Hepatocyte (in vitro differentiated cells): ENCODE results near the gene FCHO1. TPM values are rescaled to one million over a fixed set of nuclear protein-coding genes. Genes with fewer than 3 reads are reported as not detected.

Experiments used
- DNase-seq: peaks from one replicate; pipeline ENCODE4 v3.0.0-alpha.2; 2016; ENCODE audit warnings: low spot score
- H2AFZ ChIP-seq: fragments of 200-600 bp; sonication (generic); 2 replicates; pipeline ENCODE4 v1.6.0; 2016; ENCODE audit warnings: antibody characterized with exemption, mild to moderate bottlenecking
- H3K27ac ChIP-seq: fragments of 200-600 bp; sonication (generic); 2 replicates; pipeline ENCODE4 v1.5.1; 2016; ENCODE audit warnings: mild to moderate bottlenecking
- H3K27me3 ChIP-seq: fragments of 200-600 bp; sonication (generic); 2 replicates; pipeline ENCODE4 v1.6.1; 2016
- H3K36me3 ChIP-seq: fragments of 200-600 bp; sonication (generic); replicated peaks from 2 replicates; pipeline ENCODE4 v1.5.1; 2016; ENCODE audit warnings: low read depth; ENCODE audit not compliant: insufficient read depth
- H3K4me1 ChIP-seq: fragments of 200-600 bp; sonication (generic); 2 replicates; pipeline ENCODE4 v1.5.1; 2016; ENCODE audit warnings: mild to moderate bottlenecking, moderate library complexity; ENCODE audit not compliant: insufficient read depth
- H3K4me2 ChIP-seq: fragments of 200-600 bp; sonication (generic); 2 replicates; pipeline ENCODE4 v1.6.0; 2016
- H3K4me3 ChIP-seq: fragments of 200-600 bp; sonication (generic); 2 replicates; pipeline ENCODE4 v1.5.1; 2016; ENCODE audit warnings: mild to moderate bottlenecking
- H3K79me2 ChIP-seq: fragments of 200-600 bp; sonication (generic); 2 replicates; pipeline ENCODE4 v1.6.0; 2017; ENCODE audit warnings: mild to moderate bottlenecking
- H3K9me2 ChIP-seq: fragments of 200-600 bp; sonication (generic); replicated peaks from 2 replicates; pipeline ENCODE4 v1.6.0; 2017; ENCODE audit warnings: mild to moderate bottlenecking; ENCODE audit not compliant: insufficient read depth
- H3K9me3 ChIP-seq: fragments of 200-600 bp; sonication (generic); 2 replicates; pipeline ENCODE4 v1.5.1; 2016; ENCODE audit warnings: low read depth, mild to moderate bottlenecking
- H4K20me1 ChIP-seq: fragments of 200-600 bp; sonication (generic); 2 replicates; pipeline ENCODE4 v1.6.0; 2016; ENCODE audit warnings: mild to moderate bottlenecking; ENCODE audit not compliant: insufficient read depth, poor library complexity, severe bottlenecking
- CTCF ChIP-seq: fragments of 200-600 bp; sonication (generic); IDR thresholded peaks from 2 replicates; pipeline ENCODE4 v1.5.1; 2016; ENCODE audit warnings: antibody characterized with exemption, mild to moderate bottlenecking; ENCODE audit not compliant: poor library complexity
- EZH2 ChIP-seq: fragments of 200-600 bp; sonication (generic); IDR thresholded peaks from 2 replicates; pipeline ENCODE4 v1.6.1; 2016; ENCODE audit warnings: antibody characterized with exemption, mild to moderate bottlenecking, borderline replicate concordance
- EZH2phosphoT487 ChIP-seq: fragments of 200-600 bp; sonication (generic); IDR thresholded peaks from one replicate; pipeline ENCODE4 v1.6.1; 2018; ENCODE audit warnings: antibody characterized with exemption, mild to moderate bottlenecking, low read depth, moderate library complexity; ENCODE audit not compliant: unreplicated experiment, severe bottlenecking
- WGBS: methylation state at CpG from one replicate; pipeline ENCODE4 v1.1.6; 2016; ENCODE audit warnings: low lambda C conversion rate; ENCODE audit errors: missing lambda C conversion rate; 5-methylcytosine and 5-hydroxymethylcytosine counted together
- polyA plus RNA-seq: library from polyadenylated mRNA; unstranded; fragments of >200 nt; fragmentation: Nextera tagmentation; extraction: Ambion mirVana; gene quantifications from 2 replicates; pipeline ENCODE4 v1.2.1, GENCODE V29; 2016
- total RNA-seq: library from RNA; depleted of rRNA; stranded (reverse); fragments of >200 nt; gene quantifications from 2 replicates; pipeline ENCODE4 v1.2.3, GENCODE V29; 2014

FCHO1 gene
- total and polyA plus RNA-seq, 2 experiments from 2014 or later: 1.9 to 2.1 TPM

- Histone ChIP-seq H3K4me1 (no peaks in the 10 kb centered on the region), H3K4me3 (no peak overlapping the region), H3K4me2 (no peak overlapping the region), H3K36me3 (no peaks in the 10 kb centered on the region), H3K9me2 (no peaks in the 10 kb centered on the region), H4K20me1 (no peaks in the 10 kb centered on the region), H3K27me3 (peaks cover 25% of the 10 kb centered on the region), H3K27ac (no peak overlapping the region), H2AFZ (no peak overlapping the region), H3K9me3 (no peaks in the 10 kb centered on the region), H3K79me2 (no peaks in the 10 kb centered on the region)
- DNase-seq: no peak
- 94% methylated on average over 17 of the region's 17 CpGs for WGBS
- TF ChIP-seq EZH2 (no peak), CTCF (no peak), EZH2phosphoT487 (no peak)
Observed at GRCh38 chr19:17832443-17833208, 81.3 kb downstream of the FCHO1 start.

GRCh38 chr19:17834350-17835181 is 83.3 kb downstream of the FCHO1 start:
- Histone ChIP-seq H3K9me2 (no peaks in the 10 kb centered on the region), H2AFZ (no peak overlapping the region), H3K27ac (no peak overlapping the region), H3K4me1 (no peaks in the 10 kb centered on the region), H3K36me3 (no peaks in the 10 kb centered on the region), H3K9me3 (no peaks in the 10 kb centered on the region), H3K4me2 (no peak overlapping the region), H3K27me3 (peaks cover 29% of the 10 kb centered on the region), H3K4me3 (no peak overlapping the region), H3K79me2 (no peaks in the 10 kb centered on the region), H4K20me1 (no peaks in the 10 kb centered on the region)
- TF ChIP-seq EZH2 (no peak), EZH2phosphoT487 (no peak), CTCF (no peak)
- 67% methylated on average over 22 of the region's 27 CpGs for WGBS
- no peak for DNase-seq

GRCh38 chr19:17835182-17836006 is 84.1 kb downstream of the FCHO1 start:
- H3K4me2 ChIP-seq: no peak overlapping the region
- H2AFZ ChIP-seq: no peak overlapping the region
- no peak overlapping the region for H3K4me3 ChIP-seq
- 76% methylated on average over 8 of the region's 8 CpGs for WGBS
- no peaks in the 10 kb centered on the region for H3K36me3 ChIP-seq
- H4K20me1 ChIP-seq: no peaks in the 10 kb centered on the region
- H3K79me2 ChIP-seq: no peaks in the 10 kb centered on the region
- H3K27me3 ChIP-seq: peaks cover 27% of the 10 kb centered on the region
- no peak overlapping the region for H3K27ac ChIP-seq
- no peaks in the 10 kb centered on the region for H3K4me1 ChIP-seq
- no peaks in the 10 kb centered on the region for H3K9me3 ChIP-seq
- DNase-seq: no peak
- H3K9me2 ChIP-seq: no peaks in the 10 kb centered on the region
- TF ChIP-seq EZH2phosphoT487 (no peak), CTCF (no peak), EZH2 (no peak)
